ENCODE measurements around the gene ARHGAP31.
A peak's percentile ranks its signal among the peaks of the same experiment; 100 is the strongest.
"Not testable (repeated sequence)": the region's sequence is repeated elsewhere in the genome, so short reads cannot be mapped to it uniquely, and the experiment has no call there.

The ARHGAP31 gene

DNA sequence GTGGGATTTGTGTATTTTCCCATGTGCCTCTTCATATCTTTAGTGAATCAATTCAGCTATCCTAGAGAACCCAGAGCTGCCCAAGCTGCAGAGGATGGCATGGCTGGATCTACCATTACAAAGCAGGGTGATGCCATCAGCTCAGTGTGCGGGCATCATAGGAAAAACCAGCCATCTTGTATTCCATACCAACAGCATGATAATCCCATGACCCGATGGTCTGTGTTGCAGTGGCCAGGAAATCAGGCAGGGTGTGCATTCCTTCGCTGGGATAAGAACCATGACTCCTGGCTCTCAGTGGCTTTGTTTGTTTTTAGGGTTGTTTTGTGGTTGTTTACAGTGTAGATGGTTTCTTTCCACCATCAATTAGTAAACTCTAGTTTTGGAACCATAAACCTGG lies 36.0 kb downstream of the ARHGAP31 start:
- no peak overlapping the region for H3K4me3 ChIP-seq (ENCODE audit: low read length)
- TF ChIP-seq, protein P1, sequence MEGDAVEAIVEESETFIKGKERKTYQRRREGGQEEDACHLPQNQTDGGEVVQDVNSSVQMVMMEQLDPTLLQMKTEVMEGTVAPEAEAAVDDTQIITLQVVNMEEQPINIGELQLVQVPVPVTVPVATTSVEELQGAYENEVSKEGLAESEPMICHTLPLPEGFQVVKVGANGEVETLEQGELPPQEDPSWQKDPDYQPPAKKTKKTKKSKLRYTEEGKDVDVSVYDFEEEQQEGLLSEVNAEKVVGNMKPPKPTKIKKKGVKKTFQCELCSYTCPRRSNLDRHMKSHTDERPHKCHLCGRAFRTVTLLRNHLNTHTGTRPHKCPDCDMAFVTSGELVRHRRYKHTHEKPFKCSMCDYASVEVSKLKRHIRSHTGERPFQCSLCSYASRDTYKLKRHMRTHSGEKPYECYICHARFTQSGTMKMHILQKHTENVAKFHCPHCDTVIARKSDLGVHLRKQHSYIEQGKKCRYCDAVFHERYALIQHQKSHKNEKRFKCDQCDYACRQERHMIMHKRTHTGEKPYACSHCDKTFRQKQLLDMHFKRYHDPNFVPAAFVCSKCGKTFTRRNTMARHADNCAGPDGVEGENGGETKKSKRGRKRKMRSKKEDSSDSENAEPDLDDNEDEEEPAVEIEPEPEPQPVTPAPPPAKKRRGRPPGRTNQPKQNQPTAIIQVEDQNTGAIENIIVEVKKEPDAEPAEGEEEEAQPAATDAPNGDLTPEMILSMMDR (conservative IDR thresholded peaks at IDR 0.05; ENCODE audit: low read length): no peak
- no peak for DNase-seq (ENCODE audit: low read depth)

DNA sequence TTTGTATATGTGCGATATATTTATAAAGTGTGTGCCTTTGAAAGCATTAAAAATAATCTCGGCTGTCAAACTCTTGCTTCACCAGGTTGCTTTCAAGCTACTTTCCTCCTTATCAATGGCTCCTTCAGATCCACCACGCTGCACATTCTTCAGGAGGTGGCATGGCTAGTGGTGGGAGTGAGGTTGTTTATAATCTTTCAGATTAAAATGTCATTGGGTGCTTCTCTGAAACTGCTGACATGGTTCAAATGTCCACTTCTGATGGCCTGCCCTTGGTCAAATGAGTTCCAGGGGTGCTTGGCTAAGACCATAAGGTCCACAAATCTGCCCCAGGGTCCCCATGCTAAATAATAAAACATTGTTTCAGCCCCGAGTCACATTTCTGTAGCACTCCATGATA lies 36.7 kb downstream of the ARHGAP31 start:
- DNase-seq (ENCODE audit: low read depth): no peak
- H3K4me3 ChIP-seq (ENCODE audit: low read length): no peak overlapping the region
- TF ChIP-seq, protein P1 (conservative IDR thresholded peaks at IDR 0.05; ENCODE audit: low read length): no peak

DNA sequence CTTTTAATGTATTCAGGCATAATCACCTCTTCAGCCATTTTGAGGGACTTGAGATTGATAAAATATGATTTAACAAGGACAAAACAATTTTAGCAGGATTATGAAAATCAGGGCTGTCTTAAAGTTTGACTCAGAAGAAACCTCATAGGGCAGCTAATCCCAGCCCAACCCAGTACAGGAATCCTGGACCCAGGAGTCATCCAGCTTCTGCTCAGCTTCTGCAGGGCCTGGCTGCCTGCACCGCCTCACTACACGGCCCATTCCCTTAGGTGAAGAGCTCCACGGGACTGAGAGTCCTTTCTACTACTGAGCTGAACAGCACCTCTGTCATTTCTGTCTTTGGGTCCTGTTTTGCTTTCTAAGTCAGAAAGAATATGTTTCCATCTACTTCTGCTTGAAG lies 37.5 kb downstream of the ARHGAP31 start:
- H3K4me3 ChIP-seq (ENCODE audit: low read length): no peak overlapping the region
- TF ChIP-seq, protein P1 (conservative IDR thresholded peaks at IDR 0.05; ENCODE audit: low read length): no peak

DNA sequence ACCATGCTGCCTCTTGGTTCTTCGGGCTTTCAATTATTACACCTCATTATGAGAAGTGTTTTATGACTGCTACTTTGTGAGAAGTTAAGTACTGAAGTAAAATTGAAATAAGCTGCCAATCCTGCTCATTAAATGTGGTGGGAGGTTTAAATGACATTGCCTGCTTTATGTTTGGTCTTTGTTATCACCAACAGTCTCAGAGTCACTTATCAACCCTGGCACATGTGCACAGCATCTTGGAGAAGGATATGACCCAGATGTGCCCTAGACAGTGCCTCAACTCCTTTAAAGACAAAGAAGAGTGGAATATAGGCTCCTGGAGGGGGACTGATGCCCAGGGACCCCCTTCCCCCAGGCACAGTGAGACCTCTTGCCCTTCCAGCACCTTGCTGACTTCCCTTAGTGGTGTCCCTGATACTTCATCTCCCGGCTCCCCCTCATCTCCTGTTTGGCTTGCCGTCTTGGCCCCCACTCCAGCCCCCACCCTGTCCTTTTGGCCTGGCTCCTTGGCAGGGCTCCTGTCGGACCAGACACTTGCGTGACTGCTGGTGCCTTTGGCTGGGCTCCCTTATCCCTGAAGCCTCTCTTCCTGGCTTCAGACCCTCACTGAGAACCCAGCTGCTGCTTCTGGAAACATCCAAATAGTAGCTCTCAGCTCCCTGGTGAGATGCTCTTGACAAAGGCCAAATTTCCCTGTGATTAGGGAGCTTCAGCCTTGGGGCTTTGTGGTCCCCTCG lies 39.8 kb downstream of the ARHGAP31 start:
- H3K4me3 ChIP-seq (ENCODE audit: low read length): no peak overlapping the region
- DNase-seq (ENCODE audit: low read depth): peak; percentile 14
- TF ChIP-seq, protein P1 (conservative IDR thresholded peaks at IDR 0.05; ENCODE audit: low read length): no peak

More for the DNA sequence above, 37.5 kb downstream of the ARHGAP31 start:
- DNase-seq (ENCODE audit: low read depth): peak; percentile 47

DNA sequence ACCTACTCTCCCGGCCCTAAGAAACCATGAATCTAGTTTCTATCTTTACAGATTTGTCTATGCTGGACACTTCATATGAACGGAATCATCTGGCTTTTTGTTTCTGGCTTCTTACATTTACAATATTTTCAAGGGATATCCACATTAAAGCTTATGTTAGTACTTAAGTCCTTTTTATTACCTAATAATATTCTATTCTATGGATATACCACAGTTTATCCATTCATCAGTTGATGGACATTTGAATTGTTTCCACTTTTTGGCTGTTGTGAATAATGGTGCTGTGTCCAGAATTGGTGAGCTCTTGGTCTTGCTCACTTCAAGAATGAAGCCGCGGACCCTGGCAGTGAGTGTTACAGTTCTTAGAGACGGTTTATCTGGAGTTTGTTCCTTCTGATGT lies 42.6 kb downstream of the ARHGAP31 start:
- no peak for DNase-seq (ENCODE audit: low read depth)
- TF ChIP-seq, protein P1 (conservative IDR thresholded peaks at IDR 0.05; ENCODE audit: low read length): no peak
- no peak overlapping the region for H3K4me3 ChIP-seq (ENCODE audit: low read length)

DNA sequence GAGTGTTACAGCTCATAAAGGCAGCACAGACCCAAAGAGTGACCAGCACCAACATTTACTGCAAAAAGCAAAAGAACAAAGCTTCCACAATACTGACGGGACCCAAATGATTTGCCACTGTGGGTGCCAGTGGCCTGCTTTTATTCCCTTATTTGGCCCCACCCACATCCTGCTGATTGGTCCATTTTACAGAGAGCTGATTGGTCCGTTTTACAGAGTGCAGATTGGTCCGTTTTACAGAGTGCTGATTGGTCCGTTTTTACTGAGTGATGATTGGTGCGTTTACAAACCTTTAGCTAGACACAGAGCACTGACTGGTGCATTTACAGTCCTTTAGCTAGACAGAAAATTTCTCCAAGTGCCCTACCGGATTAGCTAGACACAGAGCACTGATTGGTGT lies 43.2 kb downstream of the ARHGAP31 start:
- H3K4me3 ChIP-seq (ENCODE audit: low read length); DNase-seq (ENCODE audit: low read depth): not testable (repeated sequence)

DNA sequence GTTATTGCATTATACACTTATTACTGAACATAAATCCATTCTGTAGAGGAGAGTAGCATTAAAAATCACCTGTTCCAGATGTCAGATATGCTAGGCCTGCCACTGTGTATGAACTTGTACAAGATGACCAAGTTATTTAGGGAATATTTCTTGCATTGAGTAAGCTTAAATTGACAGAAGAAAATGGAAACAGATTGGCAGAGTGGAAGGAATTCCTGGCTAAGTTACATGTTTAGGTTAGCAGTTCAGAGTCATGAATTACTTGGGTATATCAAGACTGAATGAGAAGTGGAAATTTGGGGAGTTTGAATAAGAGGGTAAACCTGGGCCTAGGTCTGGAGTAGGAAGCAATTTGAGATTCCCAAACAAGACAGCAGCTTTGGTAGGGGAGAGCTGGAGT lies 44.6 kb downstream of the ARHGAP31 start:
- DNase-seq (ENCODE audit: low read depth): peak; percentile 46
- TF ChIP-seq, protein P1 (conservative IDR thresholded peaks at IDR 0.05; ENCODE audit: low read length): no peak
- no peak overlapping the region for H3K4me3 ChIP-seq (ENCODE audit: low read length)

Data from AG10803 (cell line).